AG09319 (cell line): ENCODE measurements around the gene ZNF169.
"Not testable (repeated sequence)": the region's sequence is repeated elsewhere in the genome, so short reads cannot be mapped to it uniquely, and the experiment has no call there.

Source experiments
- DNase-seq: peaks from one replicate; pipeline ENCODE4 v3.0.0-alpha.2; 2010; ENCODE audit warnings: low read depth; ENCODE audit errors: extremely low read depth
- TF ChIP-seq, protein P1 (sequence below): IDR thresholded peaks from 2 replicates; pipeline ENCODE4 v1.5.1; 2011; ENCODE audit warnings: low read depth, mild to moderate bottlenecking, inconsistent platforms, low read length, moderate library complexity

ZNF169 gene

DNA sequence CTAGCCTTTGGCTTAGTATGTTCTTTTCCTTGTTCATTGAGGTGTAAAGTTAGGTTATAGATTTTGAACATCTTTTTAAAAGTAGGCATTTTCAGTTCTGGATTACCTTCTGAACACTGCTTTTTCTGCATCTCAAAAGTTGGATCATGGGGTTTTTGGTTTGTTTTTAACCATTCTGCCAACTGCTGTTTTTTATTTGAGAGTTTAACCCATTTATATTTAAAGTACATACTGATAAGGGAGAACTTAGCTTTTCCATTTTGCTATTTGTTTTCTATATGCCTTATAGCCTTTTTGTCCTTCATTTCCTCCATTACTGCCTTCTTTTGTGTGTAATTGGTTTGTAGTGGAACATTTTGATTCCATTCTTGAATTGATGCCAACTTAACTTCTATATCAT, 30.5 kb upstream of the ZNF169 start:
- TF ChIP-seq, protein P1, sequence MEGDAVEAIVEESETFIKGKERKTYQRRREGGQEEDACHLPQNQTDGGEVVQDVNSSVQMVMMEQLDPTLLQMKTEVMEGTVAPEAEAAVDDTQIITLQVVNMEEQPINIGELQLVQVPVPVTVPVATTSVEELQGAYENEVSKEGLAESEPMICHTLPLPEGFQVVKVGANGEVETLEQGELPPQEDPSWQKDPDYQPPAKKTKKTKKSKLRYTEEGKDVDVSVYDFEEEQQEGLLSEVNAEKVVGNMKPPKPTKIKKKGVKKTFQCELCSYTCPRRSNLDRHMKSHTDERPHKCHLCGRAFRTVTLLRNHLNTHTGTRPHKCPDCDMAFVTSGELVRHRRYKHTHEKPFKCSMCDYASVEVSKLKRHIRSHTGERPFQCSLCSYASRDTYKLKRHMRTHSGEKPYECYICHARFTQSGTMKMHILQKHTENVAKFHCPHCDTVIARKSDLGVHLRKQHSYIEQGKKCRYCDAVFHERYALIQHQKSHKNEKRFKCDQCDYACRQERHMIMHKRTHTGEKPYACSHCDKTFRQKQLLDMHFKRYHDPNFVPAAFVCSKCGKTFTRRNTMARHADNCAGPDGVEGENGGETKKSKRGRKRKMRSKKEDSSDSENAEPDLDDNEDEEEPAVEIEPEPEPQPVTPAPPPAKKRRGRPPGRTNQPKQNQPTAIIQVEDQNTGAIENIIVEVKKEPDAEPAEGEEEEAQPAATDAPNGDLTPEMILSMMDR = no peak

GRCh38 chr9:94232428-94232827, 26.7 kb upstream of the ZNF169 start:
- TF ChIP-seq, protein P1 = no peak
- no peak for DNase-seq

More for the DNA sequence above, 30.5 kb upstream of the ZNF169 start:
- no peak for DNase-seq

- not testable (repeated sequence) for DNase-seq
Observed at GRCh38 chr9:94241098-94241497, 18.0 kb upstream of the ZNF169 start.

- DNase-seq = no peak
- TF ChIP-seq, protein P1 = no peak
Observed at GRCh38 chr9:94245651-94246050, 13.4 kb upstream of the ZNF169 start.

DNA sequence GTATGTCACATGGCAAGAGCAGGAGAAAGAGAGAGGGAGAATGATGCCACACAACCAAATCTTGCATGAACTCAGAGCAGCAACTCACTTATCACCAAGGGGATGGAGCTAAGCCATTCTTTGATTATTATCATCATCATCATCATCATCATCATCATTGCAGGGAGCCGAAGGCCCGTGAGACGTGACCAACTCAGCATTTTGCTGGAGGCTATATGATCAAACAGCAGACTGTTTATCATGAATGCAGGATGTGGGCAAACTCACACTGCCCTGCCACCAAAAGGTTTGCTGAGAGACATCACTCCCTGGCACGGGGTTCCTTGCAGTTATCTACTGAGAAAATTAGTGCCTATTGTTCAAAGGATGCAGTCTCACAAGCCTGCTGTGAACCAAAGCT, 8.6 kb upstream of the ZNF169 start:
- TF ChIP-seq, protein P1 = no peak
- no peak for DNase-seq

- TF ChIP-seq, protein P1 = no peak
- DNase-seq = no peak
Observed at GRCh38 chr9:94256007-94256406, 3.1 kb upstream of the ZNF169 start.

GRCh38 chr9:94265626-94266402, 6.7 kb downstream of the ZNF169 start:
- not testable (repeated sequence) for DNase-seq

- TF ChIP-seq, protein P1 = no peak
- DNase-seq = no peak
Observed at GRCh38 chr9:94269264-94269663, 10.2 kb downstream of the ZNF169 start.
